ENCODE measurements around the gene RALGAPA2. TPM values are rescaled to one million over a fixed set of nuclear protein-coding genes. Genes with fewer than 3 reads are reported as not detected.

RALGAPA2 gene
- polyA plus RNA-seq, 4 donors: 7.6 to 34.3 (median 17.7) TPM

GRCh38 chr20:20732641-20733040, 20.2 kb upstream of the RALGAPA2 start:
- Histone ChIP-seq H3K9me3 (ENCODE audit: control insufficient read depth in 2 of 2, insufficient read depth in 1 of 2, low read depth in 1 of 2, low read length in 1 of 2) (no peaks in the 10 kb centered on the region), H3K27ac (ENCODE audit: low read depth in 1 of 3, low read length in 2 of 3) (peak overlapping the region in 1 of 3 donors; percentile 54), H3K4me3 (ENCODE audit: low read depth in 1 of 3, low read length in 3 of 3) (peak overlapping the region in 1 of 3 donors; percentile 7), H3K36me3 (ENCODE audit: control insufficient read depth in 3 of 3, insufficient read depth in 2 of 3, low read depth in 1 of 3, low read length in 3 of 3) (no peaks in the 10 kb centered on the region), H3K4me1 (ENCODE audit: control insufficient read depth in 3 of 3, insufficient read depth in 2 of 3, low read depth in 1 of 3, low read length in 2 of 3) (no peaks in the 10 kb centered on the region), H3K27me3 (ENCODE audit: control insufficient read depth in 3 of 3, insufficient read depth in 3 of 3, low read length in 3 of 3) (peaks cover 0 to 2% (median 0%) of the 10 kb centered on the region in 3 donors)
- DNase-seq: no peak
- FAIRE-seq: no peak
- 81 to 84% (median 82%) methylated on average over 4 of the region's 4 CpGs for WGBS, 3 donors

- H3K4me1 ChIP-seq (ENCODE audit: control insufficient read depth in 3 of 3, insufficient read depth in 2 of 3, low read depth in 1 of 3, low read length in 2 of 3): no peaks in the 10 kb centered on the region
- FAIRE-seq (no peak), DNase-seq (no peak)
- no peaks in the 10 kb centered on the region for H3K36me3 ChIP-seq (ENCODE audit: control insufficient read depth in 3 of 3, insufficient read depth in 2 of 3, low read depth in 1 of 3, low read length in 3 of 3)
- H3K27me3 ChIP-seq (ENCODE audit: control insufficient read depth in 3 of 3, insufficient read depth in 3 of 3, low read length in 3 of 3): peaks cover 0 to under 1% (median 0%) of the 10 kb centered on the region in 3 donors
- H3K4me3 ChIP-seq (ENCODE audit: low read depth in 1 of 3, low read length in 3 of 3): no peak overlapping the region
- WGBS, 3 donors: 26 to 52% (median 28%) methylated on average over 2 of the region's 2 CpGs
- H3K9me3 ChIP-seq (ENCODE audit: control insufficient read depth in 2 of 2, insufficient read depth in 1 of 2, low read depth in 1 of 2, low read length in 1 of 2): no peaks in the 10 kb centered on the region
- no peak overlapping the region for H3K27ac ChIP-seq (ENCODE audit: low read depth in 1 of 3, low read length in 2 of 3)
Observed at GRCh38 chr20:20731945-20732296, 19.5 kb upstream of the RALGAPA2 start.

GRCh38 chr20:20731000-20731944, 18.8 kb upstream of the RALGAPA2 start:
- Histone ChIP-seq H3K4me1 (ENCODE audit: control insufficient read depth in 3 of 3, insufficient read depth in 2 of 3, low read depth in 1 of 3, low read length in 2 of 3) (no peaks in the 10 kb centered on the region), H3K27ac (ENCODE audit: low read depth in 1 of 3, low read length in 2 of 3) (peak overlapping the region in 1 of 3 donors; percentile 40), H3K4me3 (ENCODE audit: low read depth in 1 of 3, low read length in 3 of 3) (no peak overlapping the region), H3K27me3 (ENCODE audit: control insufficient read depth in 3 of 3, insufficient read depth in 3 of 3, low read length in 3 of 3) (no peaks in the 10 kb centered on the region), H3K9me3 (ENCODE audit: control insufficient read depth in 2 of 2, insufficient read depth in 1 of 2, low read depth in 1 of 2, low read length in 1 of 2) (no peaks in the 10 kb centered on the region), H3K36me3 (ENCODE audit: control insufficient read depth in 3 of 3, insufficient read depth in 2 of 3, low read depth in 1 of 3, low read length in 3 of 3) (no peaks in the 10 kb centered on the region)
- 80 to 87% (median 81%) methylated on average over 11 of the region's 11 CpGs for WGBS, 3 donors
- FAIRE-seq: no peak
- no peak for DNase-seq

GRCh38 chr20:20729563-20729962, 17.1 kb upstream of the RALGAPA2 start:
- DNase-seq (no peak), FAIRE-seq (no peak)
- no peak overlapping the region for H3K27ac ChIP-seq (ENCODE audit: low read depth in 1 of 3, low read length in 2 of 3)
- no peaks in the 10 kb centered on the region for H3K4me1 ChIP-seq (ENCODE audit: control insufficient read depth in 3 of 3, insufficient read depth in 2 of 3, low read depth in 1 of 3, low read length in 2 of 3)
- no peaks in the 10 kb centered on the region for H3K27me3 ChIP-seq (ENCODE audit: control insufficient read depth in 3 of 3, insufficient read depth in 3 of 3, low read length in 3 of 3)
- no peak overlapping the region for H3K4me3 ChIP-seq (ENCODE audit: low read depth in 1 of 3, low read length in 3 of 3)
- WGBS, 3 donors: 88 to 94% (median 91%) methylated on average over 3 of the region's 3 CpGs
- H3K9me3 ChIP-seq (ENCODE audit: control insufficient read depth in 2 of 2, insufficient read depth in 1 of 2, low read depth in 1 of 2, low read length in 1 of 2): no peaks in the 10 kb centered on the region
- no peaks in the 10 kb centered on the region for H3K36me3 ChIP-seq (ENCODE audit: control insufficient read depth in 3 of 3, insufficient read depth in 2 of 3, low read depth in 1 of 3, low read length in 3 of 3)

- Histone ChIP-seq H3K27me3 (ENCODE audit: control insufficient read depth in 3 of 3, insufficient read depth in 3 of 3, low read length in 3 of 3) (no peaks in the 10 kb centered on the region), H3K36me3 (ENCODE audit: control insufficient read depth in 3 of 3, insufficient read depth in 2 of 3, low read depth in 1 of 3, low read length in 3 of 3) (no peaks in the 10 kb centered on the region), H3K9me3 (ENCODE audit: control insufficient read depth in 2 of 2, insufficient read depth in 1 of 2, low read depth in 1 of 2, low read length in 1 of 2) (no peaks in the 10 kb centered on the region), H3K4me3 (ENCODE audit: low read depth in 1 of 3, low read length in 3 of 3) (no peak overlapping the region), H3K4me1 (ENCODE audit: control insufficient read depth in 3 of 3, insufficient read depth in 2 of 3, low read depth in 1 of 3, low read length in 2 of 3) (no peaks in the 10 kb centered on the region), H3K27ac (ENCODE audit: low read depth in 1 of 3, low read length in 2 of 3) (no peak overlapping the region)
- no peak for DNase-seq
- WGBS, 3 donors: 88 to 90% (median 88%) methylated on average over 4 of the region's 4 CpGs
- no peak for FAIRE-seq
Observed at GRCh38 chr20:20721489-20721888, 9.0 kb upstream of the RALGAPA2 start.

- Histone ChIP-seq H3K36me3 (ENCODE audit: control insufficient read depth in 3 of 3, insufficient read depth in 2 of 3, low read depth in 1 of 3, low read length in 3 of 3) (no peaks in the 10 kb centered on the region), H3K27ac (ENCODE audit: low read depth in 1 of 3, low read length in 2 of 3) (no peak overlapping the region), H3K4me1 (ENCODE audit: control insufficient read depth in 3 of 3, insufficient read depth in 2 of 3, low read depth in 1 of 3, low read length in 2 of 3) (no peaks in the 10 kb centered on the region), H3K4me3 (ENCODE audit: low read depth in 1 of 3, low read length in 3 of 3) (no peak overlapping the region), H3K27me3 (ENCODE audit: control insufficient read depth in 3 of 3, insufficient read depth in 3 of 3, low read length in 3 of 3) (no peaks in the 10 kb centered on the region), H3K9me3 (ENCODE audit: control insufficient read depth in 2 of 2, insufficient read depth in 1 of 2, low read depth in 1 of 2, low read length in 1 of 2) (no peaks in the 10 kb centered on the region)
- no peak for DNase-seq
- FAIRE-seq: no peak
- 94 to 97% (median 95%) methylated on average over 1 of the region's 1 CpG for WGBS, 3 donors
Observed at GRCh38 chr20:20720158-20720557, 7.7 kb upstream of the RALGAPA2 start.

- no peak for DNase-seq
- Histone ChIP-seq H3K9me3 (ENCODE audit: control insufficient read depth in 2 of 2, insufficient read depth in 1 of 2, low read depth in 1 of 2, low read length in 1 of 2) (no peaks in the 10 kb centered on the region), H3K4me3 (ENCODE audit: low read depth in 1 of 3, low read length in 3 of 3) (no peak overlapping the region), H3K4me1 (ENCODE audit: control insufficient read depth in 3 of 3, insufficient read depth in 2 of 3, low read depth in 1 of 3, low read length in 2 of 3) (no peaks in the 10 kb centered on the region), H3K27ac (ENCODE audit: low read depth in 1 of 3, low read length in 2 of 3) (no peak overlapping the region), H3K36me3 (ENCODE audit: control insufficient read depth in 3 of 3, insufficient read depth in 2 of 3, low read depth in 1 of 3, low read length in 3 of 3) (no peaks in the 10 kb centered on the region), H3K27me3 (ENCODE audit: control insufficient read depth in 3 of 3, insufficient read depth in 3 of 3, low read length in 3 of 3) (no peaks in the 10 kb centered on the region)
- FAIRE-seq: no peak
Observed at GRCh38 chr20:20719411-20719810, 7.0 kb upstream of the RALGAPA2 start.

- Histone ChIP-seq H3K27me3 (ENCODE audit: control insufficient read depth in 3 of 3, insufficient read depth in 3 of 3, low read length in 3 of 3) (no peaks in the 10 kb centered on the region), H3K4me1 (ENCODE audit: control insufficient read depth in 3 of 3, insufficient read depth in 2 of 3, low read depth in 1 of 3, low read length in 2 of 3) (peaks cover 0 to 3% (median 0%) of the 10 kb centered on the region in 3 donors), H3K36me3 (ENCODE audit: control insufficient read depth in 3 of 3, insufficient read depth in 2 of 3, low read depth in 1 of 3, low read length in 3 of 3) (no peaks in the 10 kb centered on the region), H3K4me3 (ENCODE audit: low read depth in 1 of 3, low read length in 3 of 3) (peak overlapping the region in 2 of 3 donors; percentile 75 to 100), H3K9me3 (ENCODE audit: control insufficient read depth in 2 of 2, insufficient read depth in 1 of 2, low read depth in 1 of 2, low read length in 1 of 2) (no peaks in the 10 kb centered on the region), H3K27ac (ENCODE audit: low read depth in 1 of 3, low read length in 2 of 3) (peak overlapping the region in 1 of 3 donors; percentile 99)
- FAIRE-seq: no peak
- WGBS, 3 donors: 53 to 57% (median 56%) methylated on average over 15 of the region's 15 CpGs
- DNase-seq: no peak
Observed at GRCh38 chr20:20713244-20713765, 861 bp upstream of the RALGAPA2 start.
